ENCODE results near the gene POLN. TPM values are rescaled to one million over a fixed set of nuclear protein-coding genes. Genes with fewer than 3 reads are reported as not detected.

POLN gene
- total RNA-seq, 2 donors from 2014 or later = 1.3 to 2.8 TPM

DNA sequence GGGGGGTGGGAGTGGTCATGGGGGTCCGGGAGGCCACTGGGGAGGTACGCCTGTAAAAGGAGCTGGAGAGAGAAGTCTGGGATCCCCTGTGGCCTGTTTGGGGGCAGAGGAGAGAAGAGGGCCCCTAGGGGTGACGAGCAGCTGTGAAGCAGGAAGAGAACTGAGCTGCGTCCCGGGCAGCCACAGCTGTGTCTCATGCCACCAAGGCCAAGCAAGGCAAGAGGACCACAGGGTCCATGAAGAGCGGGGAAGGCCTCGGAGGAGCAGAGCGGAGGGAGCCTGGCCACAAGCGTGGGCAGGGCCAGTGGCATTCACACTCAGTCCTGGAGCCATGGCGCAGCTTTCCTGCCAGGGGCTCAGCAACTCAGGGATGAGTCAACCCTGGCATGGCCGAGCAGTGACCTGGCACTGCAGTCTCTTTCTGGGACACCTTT lies 196.4 kb downstream of the POLN start:
- Histone ChIP-seq H3K27ac (no peak overlapping the region), H3K36me3 (no peaks in the 10 kb centered on the region), H3K4me3 (no peak overlapping the region), H3K4me1 (peaks cover 0 to 21% of the 10 kb centered on the region in 2 donors), H3K9me3 (no peaks in the 10 kb centered on the region), H3K27me3 (peaks cover 12 to 20% of the 10 kb centered on the region in 2 donors)
- TF ChIP-seq, protein P1, sequence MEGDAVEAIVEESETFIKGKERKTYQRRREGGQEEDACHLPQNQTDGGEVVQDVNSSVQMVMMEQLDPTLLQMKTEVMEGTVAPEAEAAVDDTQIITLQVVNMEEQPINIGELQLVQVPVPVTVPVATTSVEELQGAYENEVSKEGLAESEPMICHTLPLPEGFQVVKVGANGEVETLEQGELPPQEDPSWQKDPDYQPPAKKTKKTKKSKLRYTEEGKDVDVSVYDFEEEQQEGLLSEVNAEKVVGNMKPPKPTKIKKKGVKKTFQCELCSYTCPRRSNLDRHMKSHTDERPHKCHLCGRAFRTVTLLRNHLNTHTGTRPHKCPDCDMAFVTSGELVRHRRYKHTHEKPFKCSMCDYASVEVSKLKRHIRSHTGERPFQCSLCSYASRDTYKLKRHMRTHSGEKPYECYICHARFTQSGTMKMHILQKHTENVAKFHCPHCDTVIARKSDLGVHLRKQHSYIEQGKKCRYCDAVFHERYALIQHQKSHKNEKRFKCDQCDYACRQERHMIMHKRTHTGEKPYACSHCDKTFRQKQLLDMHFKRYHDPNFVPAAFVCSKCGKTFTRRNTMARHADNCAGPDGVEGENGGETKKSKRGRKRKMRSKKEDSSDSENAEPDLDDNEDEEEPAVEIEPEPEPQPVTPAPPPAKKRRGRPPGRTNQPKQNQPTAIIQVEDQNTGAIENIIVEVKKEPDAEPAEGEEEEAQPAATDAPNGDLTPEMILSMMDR (IDR thresholded peaks at IDR 0.05) = no peak
- no peak for DNase-seq (ENCODE audit: low spot score)

GRCh38 chr4:2044542-2045517 lies 197.1 kb downstream of the POLN start:
- DNase-seq (ENCODE audit: low spot score) = no peak

GRCh38 chr4:2044119-2044485 lies 197.8 kb downstream of the POLN start:
- Histone ChIP-seq H3K27me3 (peaks cover 15 to 24% of the 10 kb centered on the region in 2 donors), H3K4me3 (no peak overlapping the region), H3K36me3 (no peaks in the 10 kb centered on the region), H3K27ac (no peak overlapping the region), H3K4me1 (peaks cover 0 to 25% of the 10 kb centered on the region in 2 donors), H3K9me3 (no peaks in the 10 kb centered on the region)
- DNase-seq (ENCODE audit: low spot score) = no peak
- TF ChIP-seq, protein P1 (IDR thresholded peaks at IDR 0.05) = no peak

More at GRCh38 chr4:2044542-2045517, 197.1 kb downstream of the POLN start:
- no peaks in the 10 kb centered on the region for H3K36me3 ChIP-seq
- H3K4me1 ChIP-seq = peaks cover 0 to 25% of the 10 kb centered on the region in 2 donors
- TF ChIP-seq, protein P1 (IDR thresholded peaks at IDR 0.05) = no peak
- no peak overlapping the region for H3K4me3 ChIP-seq
- H3K9me3 ChIP-seq = no peaks in the 10 kb centered on the region
- peaks cover 15 to 24% of the 10 kb centered on the region in 2 donors for H3K27me3 ChIP-seq
- H3K27ac ChIP-seq = no peak overlapping the region

- Histone ChIP-seq H3K27ac (no peak overlapping the region), H3K4me3 (no peak overlapping the region), H3K36me3 (no peaks in the 10 kb centered on the region), H3K27me3 (peaks cover 15 to 24% of the 10 kb centered on the region in 2 donors), H3K9me3 (no peaks in the 10 kb centered on the region), H3K4me1 (peaks cover 0 to 25% of the 10 kb centered on the region in 2 donors)
- TF ChIP-seq, protein P1 (IDR thresholded peaks at IDR 0.05) = no peak
- no peak for DNase-seq (ENCODE audit: low spot score)
Measured at GRCh38 chr4:2043396-2044118, 198.4 kb downstream of the POLN start.

DNA sequence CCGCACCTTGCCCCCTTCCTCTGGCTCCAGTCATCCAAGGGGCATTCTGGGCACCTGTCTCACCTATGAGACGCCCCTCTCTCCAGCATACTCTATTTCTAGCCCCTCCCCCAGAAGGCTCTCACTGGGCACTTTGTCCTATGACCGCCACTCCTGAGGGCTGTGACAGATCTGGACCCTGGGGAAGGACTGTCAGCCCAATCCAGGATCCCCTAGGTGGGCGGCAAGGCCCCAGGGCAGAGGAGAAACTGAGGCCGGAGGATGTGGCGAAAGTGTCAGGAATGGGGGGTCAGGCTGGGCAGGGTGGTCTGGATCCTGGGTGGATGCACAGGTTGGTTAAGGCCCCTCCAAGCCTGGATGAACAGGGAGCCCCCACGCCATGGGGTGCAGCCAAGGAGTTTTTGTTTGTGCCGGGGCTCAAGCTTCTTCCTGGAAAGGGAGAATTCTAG lies 198.9 kb downstream of the POLN start:
- Histone ChIP-seq H3K27me3 (peaks cover 15 to 24% of the 10 kb centered on the region in 2 donors), H3K27ac (no peak overlapping the region), H3K9me3 (no peaks in the 10 kb centered on the region), H3K4me3 (no peak overlapping the region), H3K36me3 (no peaks in the 10 kb centered on the region), H3K4me1 (peaks cover 0 to 25% of the 10 kb centered on the region in 2 donors)
- DNase-seq (ENCODE audit: low spot score) = no peak
- TF ChIP-seq, protein P1 (IDR thresholded peaks at IDR 0.05) = no peak
